SK-N-SH (cell line): ENCODE data around the gene KISS1R. TPM values are rescaled to one million over a fixed set of nuclear protein-coding genes. Genes with fewer than 3 reads are reported as not detected.

ENCODE experiments used
- CTCF ChIA-PET: fragments of 300-600, 350-600 bp; formaldehyde crosslinking; extraction: SDS; loops from one replicate; lab custom pipeline; 2021; lab: Yijun Ruan, JAX
- POLR2A ChIA-PET: fragments of 350-600 bp; sonication (Branson Sonifier 250); formaldehyde crosslinking; extraction: SDS; loops from one replicate; lab custom pipeline; 2020; ENCODE audit warnings: antibody characterized with exemption, inconsistent platforms; lab: Yijun Ruan, JAX
- DNase-seq: peaks from one replicate; pipeline ENCODE4 v3.0.0; 2012
- H2AFZ ChIP-seq: fragments of 200-600 bp; sonication (generic); 2 replicates; pipeline ENCODE4 v1.8.1; 2016; ENCODE audit warnings: antibody characterized with exemption, mild to moderate bottlenecking, low read depth
- H3F3A ChIP-seq: fragments of 200-600 bp; sonication (generic); replicated peaks from 2 replicates; pipeline ENCODE3; 2016; ENCODE audit warnings: antibody characterized with exemption, mild to moderate bottlenecking; ENCODE audit not compliant: insufficient read depth
- H3K27ac ChIP-seq, 2 experiments: fragments of 200-500 bp in 1 of 2; fragments of 200-600 bp in 1 of 2; sonication (Bioruptor generic) in 1 of 2; sonication (generic), shearing (Covaris generic) in 1 of 2; 2 replicates each; pipeline versions ENCODE4 v1.5.1 to v1.6.1; 2014 to 2016; ENCODE audit warnings: low read depth in 2 of 2, inconsistent platforms in 1 of 2, low read length in 1 of 2, mild to moderate bottlenecking in 1 of 2, mixed read lengths in 1 of 2
- H3K27me3 ChIP-seq: fragments of 200-600 bp; sonication (generic), shearing (Covaris generic); 2 replicates; pipeline ENCODE4 v1.6.1; 2016; ENCODE audit warnings: mixed run types; ENCODE audit not compliant: insufficient read depth
- H3K36me3 ChIP-seq, 2 experiments: fragments of 200-500 bp in 1 of 2; fragments of 200-600 bp in 1 of 2; sonication (Bioruptor generic) in 1 of 2; sonication (generic) in 1 of 2; replicated peaks in 1 of 2; 2 replicates each; pipeline versions ENCODE3 to v1.5.1; 2014 to 2016; ENCODE audit warnings: low read length in 1 of 2, mild to moderate bottlenecking in 1 of 2; ENCODE audit not compliant: insufficient read depth in 2 of 2, control insufficient read depth in 1 of 2
- H3K4me1 ChIP-seq, 2 experiments: fragments of 200-500 bp in 1 of 2; fragments of 200-600 bp in 1 of 2; sonication (Bioruptor generic) in 1 of 2; sonication (generic), shearing (Covaris generic) in 1 of 2; 2 replicates each; pipeline versions ENCODE4 v1.5.1 to v1.6.1; 2014 to 2016; ENCODE audit warnings: low read depth in 1 of 2, low read length in 1 of 2, mixed run types in 1 of 2; ENCODE audit not compliant: insufficient read depth in 2 of 2, control insufficient read depth in 1 of 2
- H3K4me2 ChIP-seq: fragments of 200-600 bp; sonication (generic), shearing (Covaris generic); 2 replicates; pipeline ENCODE4 v1.6.1; 2017; ENCODE audit warnings: mixed run types
- H3K4me3 ChIP-seq, 2 experiments: fragments of 200-500 bp in 1 of 2; fragments of 200-600 bp in 1 of 2; sonication (Bioruptor generic) in 1 of 2; sonication (generic), shearing (Covaris generic) in 1 of 2; 2 replicates each; pipeline versions ENCODE4 v1.5.1 to v1.8.1; 2014 to 2016; ENCODE audit warnings: low read depth in 2 of 2, inconsistent platforms in 1 of 2, low read length in 1 of 2, mild to moderate bottlenecking in 1 of 2, mixed read lengths in 1 of 2, moderate library complexity in 1 of 2
- H3K79me2 ChIP-seq: fragments of 200-600 bp; sonication (generic); 2 replicates; pipeline ENCODE4 v1.8.1; 2017; ENCODE audit warnings: mild to moderate bottlenecking; ENCODE audit not compliant: insufficient read depth
- H3K9ac ChIP-seq: fragments of 200-600 bp; sonication (generic); 2 replicates; pipeline ENCODE4 v1.6.1; 2017; ENCODE audit warnings: mixed run types
- H3K9me2 ChIP-seq: fragments of 200-600 bp; sonication (generic); 2 replicates; pipeline ENCODE4 v1.6.1; 2017; ENCODE audit warnings: mixed run types
- H3K9me3 ChIP-seq: fragments of 200-600 bp; sonication (generic); 2 replicates; pipeline ENCODE4 v1.6.1; 2017; ENCODE audit warnings: mixed run types, mild to moderate bottlenecking, moderate library complexity
- H4K20me1 ChIP-seq: fragments of 200-600 bp; sonication (generic); 2 replicates; pipeline ENCODE4 v1.6.1; 2017; ENCODE audit warnings: mild to moderate bottlenecking, mixed run types; ENCODE audit not compliant: insufficient read depth
- CHD2 ChIP-seq: fragments of 150-350 bp; IDR thresholded peaks from 2 replicates; pipeline ENCODE4 v1.6.1; 2018; ENCODE audit warnings: low read length; ENCODE audit not compliant: partially characterized antibody
- CTCF ChIP-seq: fragments of 200-600 bp; sonication (generic); IDR thresholded peaks from 2 replicates; pipeline ENCODE4 v1.6.1; 2017; ENCODE audit warnings: antibody characterized with exemption, mild to moderate bottlenecking, moderate library complexity
- ELF1 ChIP-seq: IDR thresholded peaks from 2 replicates; pipeline ENCODE4 v1.4.0; 2012
- EP300 ChIP-seq, 2 experiments: IDR thresholded peaks; 2 replicates each; pipeline versions ENCODE4 v1.4.0 to v1.6.1; 2012; ENCODE audit warnings: borderline replicate concordance in 1 of 2, low read depth in 1 of 2, low read length in 1 of 2
- EZH2phosphoT487 ChIP-seq: fragments of 200-600 bp; sonication (generic); IDR thresholded peaks from 2 replicates; pipeline ENCODE4 v1.6.1; 2017; ENCODE audit warnings: low read depth, mixed run types, mild to moderate bottlenecking, antibody characterized with exemption, moderate library complexity, borderline replicate concordance
- FOSL2 ChIP-seq: IDR thresholded peaks from 2 replicates; pipeline ENCODE4 v1.4.0; 2012; ENCODE audit warnings: low read depth, mild to moderate bottlenecking, moderate library complexity, borderline replicate concordance
- FOXJ3 ChIP-seq: sonication (generic); formaldehyde crosslinking; IDR thresholded peaks from 2 replicates; pipeline ENCODE4 v1.5.1; 2020; ENCODE audit warnings: mild to moderate bottlenecking, missing genetic modification reagents
- MXI1 ChIP-seq: IDR thresholded peaks from 2 replicates; pipeline ENCODE4 v1.6.1; 2012; ENCODE audit warnings: mild to moderate bottlenecking, low read depth, low read length, improper control_type of control experiment
- REST ChIP-seq: IDR thresholded peaks from 2 replicates; pipeline ENCODE4 v1.6.1; 2012; ENCODE audit warnings: mild to moderate bottlenecking, low read depth, low read length, moderate library complexity
- SIN3A ChIP-seq: IDR thresholded peaks from 2 replicates; pipeline ENCODE4 v1.6.1; 2012; ENCODE audit warnings: low read depth, mild to moderate bottlenecking, low read length, moderate library complexity, borderline replicate concordance
- TAF1 ChIP-seq: IDR thresholded peaks from 2 replicates; pipeline ENCODE4 v1.6.1; 2012; ENCODE audit warnings: low read depth, mild to moderate bottlenecking, low read length, moderate library complexity, borderline replicate concordance
- TEAD4 ChIP-seq: IDR thresholded peaks from 2 replicates; pipeline ENCODE4 v1.4.0; 2012; ENCODE audit warnings: mild to moderate bottlenecking, borderline replicate concordance; ENCODE audit not compliant: insufficient read depth
- USF1 ChIP-seq: IDR thresholded peaks from 2 replicates; pipeline ENCODE4 v1.4.0; 2012; ENCODE audit warnings: low read depth, borderline replicate concordance
- YY1 ChIP-seq: IDR thresholded peaks from 2 replicates; pipeline ENCODE4 v1.4.0; 2012; ENCODE audit warnings: low read depth, mild to moderate bottlenecking
- ZBTB33 ChIP-seq: IDR thresholded peaks from 2 replicates; pipeline ENCODE4 v1.4.0; 2012; ENCODE audit warnings: low read depth, borderline replicate concordance
- WGBS: methylation state at CpG from one replicate; pipeline ENCODE4 v1.1.6; 2017; ENCODE audit warnings: low lambda C conversion rate; 5-methylcytosine and 5-hydroxymethylcytosine counted together
- polyA plus RNA-seq, 3 experiments: library from polyadenylated mRNA; depleted of rRNA; stranded (reverse); fragments of >200 nt; gene quantifications; 2 replicates each; pipeline ENCODE4 v1.2.3, GENCODE V29; 2012

Gene KISS1R
- polyA plus RNA-seq, 1 of the 3 experiments (the other 2 are of a cell fraction): not detected

GRCh38 chr19:892894-893689 is 24.0 kb upstream of the KISS1R start, which contains the start of the genes MED16 and RNU6-9 (continued):
- TF ChIP-seq EP300 (IDR thresholded peaks at IDR 0.05; ENCODE audit: borderline replicate concordance in 1 of 2, low read depth in 1 of 2, low read length in 1 of 2): no peak
- peak; percentile 19; the same call in 1 of the 2 replicates for TF ChIP-seq SIN3A
- peak; percentile 74 for TF ChIP-seq TAF1
- no peak for TF ChIP-seq EZH2phosphoT487
- no peak for TF ChIP-seq ZBTB33
- no peak for TF ChIP-seq CHD2
- TF ChIP-seq USF1: no peak

GRCh38 chr19:896434-896833 is 20.7 kb upstream of the KISS1R start:
- Histone ChIP-seq H3K9me2 (no peaks in the 10 kb centered on the region), H3K27me3 (no peaks in the 10 kb centered on the region), H3K27ac (no peak overlapping the region), H3F3A (peaks cover 12% of the 10 kb centered on the region), H2AFZ (no peak overlapping the region), H3K79me2 (peaks cover 7% of the 10 kb centered on the region), H3K9me3 (no peaks in the 10 kb centered on the region), H3K9ac (no peak overlapping the region), H3K4me3 (no peak overlapping the region), H3K4me1 (peaks cover 0 to 4% of the 10 kb centered on the region in 2 experiments; a peak in 1 of 4 replicates), H3K4me2 (no peak overlapping the region), H4K20me1 (no peaks in the 10 kb centered on the region), H3K36me3 (peaks cover 0 to 13% of the 10 kb centered on the region in 2 experiments)
- CTCF ChIA-PET: interaction anchor here (0.8 to 2.4 kb wide), 4 partner anchors 11 to 40 kb away, joined by 3 to 16 read pairs (median 6); no protein-coding TSS in a partner anchor
- POLR2A ChIA-PET: no interaction called here
- WGBS: 99% methylated on average over 7 of the region's 10 CpGs
- no peak for DNase-seq
- TF ChIP-seq FOSL2 (no peak), EP300 (IDR thresholded peaks at IDR 0.05; ENCODE audit: borderline replicate concordance in 1 of 2, low read depth in 1 of 2, low read length in 1 of 2) (no peak), ELF1 (no peak), TAF1 (no peak), SIN3A (no peak), YY1 (no peak), MXI1 (no peak), TEAD4 (no peak), CTCF (no peak), REST (no peak), FOXJ3 (CRISPR knock-in tag) (no peak)
